ENCODE results near the gene ABHD17C.

- TF ChIP-seq POLR2A (IDR thresholded peaks at IDR 0.05), result no peak
- TF ChIP-seq CTCF (IDR thresholded peaks at IDR 0.05), result no peak
- TF ChIP-seq POLR2AphosphoS5 (IDR thresholded peaks at IDR 0.05), result no peak
These were observed 6.7 kb downstream of the ABHD17C start for GRCh38 chr15:80701676-80702311.
